GM12878 (cell line): Measurements from ENCODE around the gene COL23A1. TPM values are rescaled to one million over a fixed set of nuclear protein-coding genes. Genes with fewer than 3 reads are reported as not detected.

ENCODE experiments used
- ATAC-seq: fragments of 200-7000 bp; cut with Tn5 transposase; 3 replicates; pipeline ENCODE4 v1.9.1; 2020; ENCODE audit warnings: mild to moderate bottlenecking, moderate library complexity
- BruUV-seq: library from RNA; stranded (reverse); fragments of 400-500 nt; replicated peaks from 2 replicates; lab custom pipeline; 2021; lab: Mats Ljungman, UMichigan
- CTCF ChIA-PET: fragments of 300-600 bp; sonication (Branson Sonifier 250); formaldehyde crosslinking; extraction: SDS; loops from one replicate; lab custom pipeline; 2021; ENCODE audit warnings: inconsistent platforms; lab: Yijun Ruan, JAX
- POLR2A ChIA-PET: fragments of 350-600 bp; formaldehyde crosslinking; extraction: SDS; loops from one replicate; lab custom pipeline; 2021; ENCODE audit warnings: inconsistent platforms; lab: Charles Lee
- RAD21 ChIA-PET: fragments of 300-600 bp; sonication (Branson Sonifier 250); formaldehyde crosslinking; loops from one replicate; lab custom pipeline; 2023; ENCODE audit warnings: antibody characterized with exemption; ENCODE audit not compliant: unreplicated experiment; lab: Charles Lee
- SMC1A ChIA-PET: fragments of 300-600 bp; sonication (Branson Sonifier 250); formaldehyde crosslinking; loops from one replicate; lab custom pipeline; 2023; ENCODE audit not compliant: unreplicated experiment, uncharacterized antibody; lab: Charles Lee
- DNase-seq: peaks from one replicate; pipeline ENCODE4 v3.0.0-alpha.2; 2011; ENCODE audit warnings: low read depth, low spot score
- FAIRE-seq: peaks from 3 replicates; lab custom pipeline; 2011; peaks lifted over from hg19 to GRCh38; lab: Jason Lieb, UNC
- H2AFZ ChIP-seq: 2 replicates; pipeline ENCODE4 v1.6.0; 2011; ENCODE audit warnings: low read depth, low read length, control low read depth; ENCODE audit not compliant: control insufficient read depth
- H3K27ac ChIP-seq: 2 replicates; pipeline ENCODE4 v1.5.1; 2011; ENCODE audit warnings: control low read depth; ENCODE audit not compliant: control insufficient read depth, insufficient read depth
- H3K27me3 ChIP-seq, 2 experiments: replicated peaks in 1 of 2; 2 replicates each; pipeline versions ENCODE4 v1.6.0 to v1.6.1; 2011; ENCODE audit warnings: low read length in 1 of 2; ENCODE audit not compliant: control insufficient read depth in 2 of 2, insufficient read depth in 2 of 2
- H3K36me3 ChIP-seq, 2 experiments: 2 replicates each; pipeline ENCODE4 v1.5.1; 2011; ENCODE audit warnings: low read length in 1 of 2; ENCODE audit not compliant: control insufficient read depth in 2 of 2, insufficient read depth in 2 of 2
- H3K4me1 ChIP-seq: 2 replicates; pipeline ENCODE4 v1.6.1; 2011; ENCODE audit warnings: mild to moderate bottlenecking, low read length, moderate library complexity, mixed read lengths; ENCODE audit not compliant: control insufficient read depth, insufficient read depth
- H3K4me2 ChIP-seq: 2 replicates; pipeline ENCODE4 v1.6.0; 2011; ENCODE audit warnings: control low read depth; ENCODE audit not compliant: control insufficient read depth, insufficient read depth
- H3K4me3 ChIP-seq: fragments of 200-600 bp; sonication (generic); 2 replicates; pipeline ENCODE4 v1.5.1; 2016
- H3K79me2 ChIP-seq: 2 replicates; pipeline ENCODE4 v1.6.0; 2011; ENCODE audit warnings: low read length; ENCODE audit not compliant: control insufficient read depth, insufficient read depth
- H3K9ac ChIP-seq: 2 replicates; pipeline ENCODE4 v1.8.0; 2011; ENCODE audit warnings: low read length, control low read depth, mixed read lengths; ENCODE audit not compliant: control insufficient read depth, insufficient read depth
- H3K9me3 ChIP-seq: replicated peaks from 3 replicates; pipeline ENCODE4 v1.5.1; 2011; ENCODE audit warnings: mild to moderate bottlenecking, low read length; ENCODE audit not compliant: control insufficient read depth, insufficient read depth
- H4K20me1 ChIP-seq: 2 replicates; pipeline ENCODE4 v1.6.0; 2011; ENCODE audit not compliant: control insufficient read depth, insufficient read depth
- KAT2A ChIP-seq: conservative IDR thresholded peaks from 2 replicates; pipeline ENCODE4 v1.6.1; 2011; ENCODE audit warnings: low read depth, low read length; ENCODE audit not compliant: control insufficient read depth
- NFIC ChIP-seq: IDR thresholded peaks from 2 replicates; pipeline ENCODE4 v1.6.1; 2012; ENCODE audit warnings: low read depth, mild to moderate bottlenecking, inconsistent platforms, low read length, moderate library complexity
- NR2F1 ChIP-seq: fragments of 450-650 bp; conservative IDR thresholded peaks from 2 replicates; pipeline ENCODE4 v1.6.1; 2017; ENCODE audit warnings: mild to moderate bottlenecking
- RCOR1 ChIP-seq: conservative IDR thresholded peaks from 2 replicates; pipeline ENCODE4 v1.6.1; 2012; ENCODE audit warnings: low read depth, low read length, improper control_type of control experiment
- SIN3A ChIP-seq: IDR thresholded peaks from 2 replicates; pipeline ENCODE4 v1.6.1; 2012; ENCODE audit warnings: low read depth, low read length, improper control_type of control experiment
- WGBS: methylation state at CpG from one replicate; pipeline ENCODE4 v1.1.6; 2016; ENCODE audit warnings: low lambda C conversion rate; ENCODE audit not compliant: insufficient replicate concordance, insufficient coverage; ENCODE audit errors: missing lambda C conversion rate; 5-methylcytosine and 5-hydroxymethylcytosine counted together
- in situ Hi-C: fragments of 300-500 bp; cut with MboI; formaldehyde crosslinking; loops from 9 replicates; pipeline ENCODE4 v1.14.3; 2018; ENCODE audit warnings: mixed read lengths
- intact Hi-C: fragments of 100-400 bp; cut with micrococcal nuclease; formaldehyde crosslinking; loops from one replicate; pipeline ENCODE4 v1.14.2; 2022; ENCODE audit not compliant: unreplicated experiment
- polyA plus RNA-seq, 11 experiments: library from polyadenylated mRNA; depleted of rRNA in 4 of 11; unstranded in 6 of 11; stranded (reverse) in 5 of 11; fragments of >200 nt; fragmentation: Nextera tagmentation in 4 of 11; fragmentation: Illumina TruSeq in 1 of 11; extraction: Ambion mirVana in 4 of 11; extraction: Trizol in 1 of 11; gene quantifications; 1 replicate in 1 of 11; 2 replicates in 10 of 11; pipeline versions ENCODE4 v1.2.1 to v1.2.3, GENCODE V29; 2011 to 2016; ENCODE audit warnings: inconsistent platforms in 2 of 11, missing spikeins in 2 of 11, low read depth in 1 of 11
- total RNA-seq, 4 experiments: library from RNA; depleted of rRNA in 3 of 4; stranded (reverse); fragments of >200 nt in 3 of 4; fragmentation: Illumina TruSeq in 1 of 4; extraction: Trizol in 1 of 4; gene quantifications; 2 replicates each; pipeline versions ENCODE4 v1.2.1 to v1.2.3, GENCODE V29; 2013 to 2021

Gene COL23A1
- total and polyA plus RNA-seq, 10 of the 15 experiments (the other 5 are each of a cell fraction or from before 2014, with no cell fraction given): 0.03 to 0.83 (median 0.09) TPM; not detected in 5

DNA sequence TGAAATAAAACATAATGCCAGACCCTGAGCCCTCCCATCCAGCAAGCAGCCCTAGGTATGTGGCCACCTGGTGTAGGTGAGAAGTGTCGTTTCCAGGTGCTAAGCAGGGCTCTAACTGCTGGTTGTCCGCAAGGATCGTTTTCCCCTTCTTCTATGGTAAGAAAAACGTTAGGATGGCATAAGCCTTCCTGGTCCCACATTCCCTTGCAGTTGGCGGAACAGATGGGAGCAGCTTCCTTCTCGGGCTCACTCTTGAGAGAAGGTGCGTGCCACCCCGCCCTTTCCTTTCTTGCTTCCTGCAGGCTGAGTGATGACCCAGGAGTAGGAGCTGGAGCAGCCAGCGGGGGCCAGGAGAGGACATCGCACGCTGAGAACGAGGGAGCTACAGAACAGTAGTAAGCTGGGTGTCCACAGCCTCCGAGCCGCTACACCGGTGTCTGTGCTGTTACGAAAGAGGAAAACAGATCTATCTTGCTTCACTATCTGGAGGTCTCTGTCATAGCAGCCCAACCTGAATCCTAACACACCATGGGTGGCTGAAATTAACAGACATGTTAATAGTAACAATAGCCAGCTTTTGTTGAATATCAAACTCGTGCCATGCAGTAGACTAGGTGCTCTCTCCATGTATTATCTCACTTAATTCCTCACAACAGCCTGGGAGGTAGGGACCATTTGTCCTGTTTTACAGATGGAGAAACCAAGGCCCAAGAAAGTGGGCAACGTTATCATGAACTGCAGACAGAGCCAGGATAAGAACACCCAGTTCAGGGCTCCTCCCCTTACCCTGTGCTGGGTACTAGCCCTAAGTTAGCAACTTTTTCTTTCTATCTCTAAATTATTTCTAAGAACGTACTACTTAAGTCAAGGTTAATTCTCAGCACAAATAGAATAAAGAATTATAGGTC lies 139.8 kb downstream of the COL23A1 start:
- ChIA-PET RAD21 (no interaction called here), SMC1A (no interaction called here)
- H3K36me3 ChIP-seq: no peaks in the 10 kb centered on the region
- H4K20me1 ChIP-seq: no peaks in the 10 kb centered on the region
- intact Hi-C loops: loop anchor here (10.0 kb wide), 1 partner anchor 166 kb away; no protein-coding TSS in a partner anchor
- BruUV-seq: no TSS peak
- no peaks in the 10 kb centered on the region for H3K4me1 ChIP-seq
- 54% methylated on average over 19 of the region's 19 CpGs for WGBS
- H2AFZ ChIP-seq: no peak overlapping the region
- DNase-seq (no peak), ATAC-seq (no peak), FAIRE-seq (no peak)
- in situ Hi-C loops: no loop called here
- H3K4me3 ChIP-seq: no peak overlapping the region
- TF ChIP-seq NR2F1 (no peak), KAT2A (no peak), NFIC (no peak), RCOR1 (no peak), SIN3A (no peak)
- TF ChIP-seq, all 136 proteins: peak for 0
- Histone ChIP-seq H3K27me3 (no peaks in the 10 kb centered on the region), H3K9me3 (no peaks in the 10 kb centered on the region), H3K27ac (no peak overlapping the region), H3K79me2 (no peaks in the 10 kb centered on the region), H3K9ac (no peak overlapping the region), H3K4me2 (no peak overlapping the region)
- CTCF ChIA-PET: interaction anchor here (1.8 kb wide), 1 partner anchor 11 kb away, joined by 5 read pairs; no protein-coding TSS in a partner anchor
- POLR2A ChIA-PET: no interaction called here
